ENCODE measurements around the gene ATG13.

ATG13 gene

GRCh38 chr11:46697303-46697702, 80.0 kb downstream of the ATG13 start:
- Histone ChIP-seq H3K4me3 (replicated peaks; ENCODE audit: insufficient read depth, low read length) (no peak overlapping the region), H3K27ac (replicated peaks) (no peak overlapping the region), H3K27me3 (ENCODE audit: insufficient read depth, poor library complexity, severe bottlenecking) (no peaks in the 10 kb centered on the region)
- TF ChIP-seq SPI1 (IDR thresholded peaks at IDR 0.05; ENCODE audit: borderline replicate concordance, low read depth), result no peak
- no peak for TF ChIP-seq REST (IDR thresholded peaks at IDR 0.05; ENCODE audit: insufficient replicate concordance, low read depth)
- TF ChIP-seq GABPA (IDR thresholded peaks at IDR 0.05; ENCODE audit: low read depth), result no peak
- TF ChIP-seq CTCF (IDR thresholded peaks at IDR 0.05; ENCODE audit: insufficient read depth, low read length), result no peak
- no peak for TF ChIP-seq POLR2AphosphoS5 (IDR thresholded peaks at IDR 0.05; ENCODE audit: low read depth)
- DNase-seq (ENCODE audit: low read depth in 1 of 2, low spot score in 1 of 2), result no peak

- H3K4me3 ChIP-seq (replicated peaks; ENCODE audit: insufficient read depth, low read length), result no peak overlapping the region
- no peak overlapping the region for H3K27ac ChIP-seq (replicated peaks)
- DNase-seq (ENCODE audit: low read depth in 1 of 2, low spot score in 1 of 2), result no peak
- no peak for TF ChIP-seq POLR2AphosphoS5 (IDR thresholded peaks at IDR 0.05; ENCODE audit: low read depth)
- TF ChIP-seq GABPA (IDR thresholded peaks at IDR 0.05; ENCODE audit: low read depth), result no peak
- no peak for TF ChIP-seq CTCF (IDR thresholded peaks at IDR 0.05; ENCODE audit: insufficient read depth, low read length)
- no peaks in the 10 kb centered on the region for H3K27me3 ChIP-seq (ENCODE audit: insufficient read depth, poor library complexity, severe bottlenecking)
Observed at GRCh38 chr11:46697723-46698122, 80.4 kb downstream of the ATG13 start.

GRCh38 chr11:46698597-46698996, 81.2 kb downstream of the ATG13 start:
- no peak for DNase-seq (ENCODE audit: low read depth in 1 of 2, low spot score in 1 of 2)
- H3K4me3 ChIP-seq (replicated peaks; ENCODE audit: insufficient read depth, low read length), result no peak overlapping the region
- H3K27ac ChIP-seq (replicated peaks), result no peak overlapping the region
- no peaks in the 10 kb centered on the region for H3K27me3 ChIP-seq (ENCODE audit: insufficient read depth, poor library complexity, severe bottlenecking)
- TF ChIP-seq POLR2AphosphoS5 (IDR thresholded peaks at IDR 0.05; ENCODE audit: low read depth) (no peak), REST (IDR thresholded peaks at IDR 0.05; ENCODE audit: insufficient replicate concordance, low read depth) (no peak), CTCF (IDR thresholded peaks at IDR 0.05; ENCODE audit: insufficient read depth, low read length) (no peak), SPI1 (IDR thresholded peaks at IDR 0.05; ENCODE audit: borderline replicate concordance, low read depth) (no peak), GABPA (IDR thresholded peaks at IDR 0.05; ENCODE audit: low read depth) (no peak)
